SJSA1 (cell line): ENCODE measurements around the gene MRPL38. TPM values are rescaled to one million over a fixed set of nuclear protein-coding genes. Genes with fewer than 3 reads are reported as not detected.
"Not testable (repeated sequence)": the region's sequence is repeated elsewhere in the genome, so short reads cannot be mapped to it uniquely, and the experiment has no call there.

Experiments
- DNase-seq, 2 experiments: peaks; one replicate each; pipeline ENCODE4 v3.0.0-alpha.2; 2015 to 2020; ENCODE audit warnings: low spot score in 2 of 2, low read depth in 1 of 2
- H3K27ac ChIP-seq: fragments of 250-450 bp; sonication (Bioruptor Pico); 2 replicates; pipeline ENCODE4 v1.5.1; 2020; ENCODE audit warnings: mild to moderate bottlenecking, moderate library complexity
- H3K27me3 ChIP-seq: fragments of 250-450 bp; sonication (Bioruptor Pico); replicated peaks from 2 replicates; pipeline ENCODE4 v1.5.1; 2020; ENCODE audit warnings: mild to moderate bottlenecking, moderate library complexity
- H3K36me3 ChIP-seq: fragments of 250-450 bp; sonication (Bioruptor Pico); 2 replicates; pipeline ENCODE4 v1.5.1; 2020; ENCODE audit warnings: mild to moderate bottlenecking
- H3K4me1 ChIP-seq: fragments of 250-450 bp; sonication (Bioruptor Pico); replicated peaks from 2 replicates; pipeline ENCODE4 v1.6.1; 2021; ENCODE audit warnings: mild to moderate bottlenecking
- H3K4me3 ChIP-seq: fragments of 250-450 bp; sonication (Bioruptor Pico); 2 replicates; pipeline ENCODE4 v1.5.1; 2020; ENCODE audit warnings: mild to moderate bottlenecking
- H3K9me3 ChIP-seq: fragments of 250-450 bp; sonication (Bioruptor Pico); replicated peaks from 2 replicates; pipeline ENCODE4 v1.5.1; 2020; ENCODE audit warnings: mild to moderate bottlenecking
- total RNA-seq: library from RNA; depleted of rRNA; stranded (reverse); fragments of >200 nt; shearing (Covaris generic); gene quantifications from 2 replicates; pipeline ENCODE4 v1.2.3, GENCODE V29; 2014

The MRPL38 gene
- total RNA-seq, 1 experiment from 2014 or later = 55.7 TPM

DNA sequence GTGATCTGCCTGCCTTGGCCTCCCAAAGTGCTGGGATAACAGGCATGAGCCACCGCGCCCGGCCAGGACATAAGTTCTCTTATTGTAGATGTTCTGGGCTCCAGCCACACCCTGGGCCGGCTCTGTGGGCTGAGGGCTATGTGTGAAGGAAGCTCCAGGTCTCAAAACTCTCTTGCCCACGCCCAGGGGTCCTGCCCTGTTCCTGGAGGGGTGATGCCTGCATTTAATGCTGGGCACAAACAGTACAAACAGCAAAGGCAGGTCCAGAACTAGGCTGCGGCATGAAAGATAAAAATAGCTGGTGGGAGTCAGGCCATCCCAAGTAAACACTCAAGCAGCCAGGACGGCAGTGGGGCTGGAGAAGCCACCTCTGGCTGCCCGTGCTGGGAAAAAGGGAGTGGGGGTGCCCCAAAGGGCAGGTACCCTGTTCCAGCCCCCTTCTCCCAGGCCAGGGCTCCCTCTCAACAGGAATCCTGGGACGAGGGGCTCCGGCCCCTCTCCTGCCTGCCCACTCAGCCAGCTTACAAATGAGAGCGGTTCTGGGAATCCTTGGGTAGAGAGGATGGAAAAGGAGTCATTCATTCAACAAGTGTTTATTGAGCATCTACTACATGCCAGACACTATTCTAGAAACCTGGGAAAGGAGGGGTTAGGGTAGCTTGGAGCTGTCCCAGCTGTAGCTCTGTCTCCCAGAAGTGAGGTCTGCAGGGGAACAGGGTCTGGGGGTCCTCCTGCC lies 30.9 kb downstream of the MRPL38 start:
- Histone ChIP-seq H3K36me3 (peaks cover 12% of the 10 kb centered on the region; the same call in 1 of the 2 replicates), H3K4me1 (peaks cover 56% of the 10 kb centered on the region), H3K4me3 (no peak overlapping the region), H3K27ac (no peak overlapping the region), H3K9me3 (0 out of 2 replicates have a peak, but pooled peaks cover 5% of the 10 kb centered on the region), H3K27me3 (no peaks in the 10 kb centered on the region)
- DNase-seq = no peak

DNA sequence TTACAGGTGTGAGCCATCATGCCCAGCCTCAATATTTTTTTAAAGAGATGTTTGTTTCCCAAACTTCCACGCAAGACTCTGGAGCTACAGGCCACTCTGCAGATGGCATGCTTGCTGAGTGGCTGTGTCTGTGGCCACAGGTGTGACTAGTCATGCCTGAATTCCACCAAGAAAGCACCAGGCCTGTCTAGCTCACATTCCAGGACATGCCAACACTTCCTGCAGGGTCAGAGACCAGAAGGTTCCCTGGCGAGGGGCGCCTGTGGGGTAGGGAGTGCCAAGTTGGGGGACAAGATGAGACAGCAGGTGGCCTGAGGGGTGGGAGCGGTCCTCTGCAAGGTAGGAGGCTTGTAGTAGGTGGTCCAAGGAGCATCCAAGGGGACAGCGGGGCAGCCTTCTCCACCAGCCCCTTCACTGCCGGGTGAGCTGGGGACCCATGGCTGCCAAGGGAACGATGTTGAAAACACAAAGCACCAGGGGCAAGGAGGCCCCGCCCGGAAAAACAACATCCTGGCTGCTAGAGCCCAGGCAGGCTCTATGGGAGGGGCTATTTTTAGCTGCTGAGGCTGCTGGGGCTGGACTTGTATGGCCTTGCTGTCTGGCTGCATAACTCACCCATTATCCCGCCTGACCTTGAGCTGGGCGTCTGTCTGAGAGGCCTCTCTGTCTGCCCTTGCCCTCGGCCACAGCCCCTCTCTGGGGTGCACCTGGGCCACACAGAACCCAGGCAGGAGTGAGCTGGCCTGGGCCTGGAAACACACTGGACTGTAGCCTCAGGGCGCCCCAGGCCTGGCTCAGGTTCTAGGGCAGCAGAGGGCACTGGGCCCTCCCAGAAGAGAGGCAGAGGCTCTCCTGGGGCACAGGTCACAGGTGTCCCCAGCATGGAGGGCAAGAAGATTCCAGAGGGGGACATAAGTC lies 32.0 kb downstream of the MRPL38 start:
- H3K4me3 ChIP-seq = no peak overlapping the region
- H3K27me3 ChIP-seq = no peaks in the 10 kb centered on the region
- H3K9me3 ChIP-seq = no peaks in the 10 kb centered on the region
- H3K4me1 ChIP-seq = peaks cover 48% of the 10 kb centered on the region
- H3K36me3 ChIP-seq = peaks cover 10% of the 10 kb centered on the region; the same call in 1 of the 2 replicates
- peak; percentile 77 to 88 for DNase-seq
- H3K27ac ChIP-seq = peak overlapping the region; percentile 67

DNA sequence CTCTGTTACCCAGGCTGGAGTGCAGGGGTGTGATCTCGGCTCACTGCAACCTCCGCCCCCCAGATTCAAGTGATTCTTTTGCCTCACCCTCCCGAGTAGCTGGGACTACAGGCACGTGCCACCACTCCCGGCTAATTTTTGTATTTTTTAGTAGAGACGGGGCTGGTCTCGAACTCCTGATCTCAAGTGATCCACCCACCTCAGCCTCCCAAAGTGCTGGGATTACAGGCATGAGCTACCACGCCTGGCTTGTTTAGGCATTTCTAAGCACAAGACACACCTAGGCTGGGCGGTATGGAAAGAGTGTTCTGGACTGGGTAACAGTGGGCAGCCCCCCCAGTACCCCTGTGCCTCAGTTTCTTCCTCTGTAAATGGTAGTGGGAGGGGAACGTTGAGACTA lies 34.5 kb downstream of the MRPL38 start:
- peaks cover 29% of the 10 kb centered on the region for H3K4me1 ChIP-seq
- not testable (repeated sequence) for H3K27me3 ChIP-seq, DNase-seq, H3K27ac ChIP-seq, H3K9me3 ChIP-seq, H3K4me3 ChIP-seq, H3K36me3 ChIP-seq

DNA sequence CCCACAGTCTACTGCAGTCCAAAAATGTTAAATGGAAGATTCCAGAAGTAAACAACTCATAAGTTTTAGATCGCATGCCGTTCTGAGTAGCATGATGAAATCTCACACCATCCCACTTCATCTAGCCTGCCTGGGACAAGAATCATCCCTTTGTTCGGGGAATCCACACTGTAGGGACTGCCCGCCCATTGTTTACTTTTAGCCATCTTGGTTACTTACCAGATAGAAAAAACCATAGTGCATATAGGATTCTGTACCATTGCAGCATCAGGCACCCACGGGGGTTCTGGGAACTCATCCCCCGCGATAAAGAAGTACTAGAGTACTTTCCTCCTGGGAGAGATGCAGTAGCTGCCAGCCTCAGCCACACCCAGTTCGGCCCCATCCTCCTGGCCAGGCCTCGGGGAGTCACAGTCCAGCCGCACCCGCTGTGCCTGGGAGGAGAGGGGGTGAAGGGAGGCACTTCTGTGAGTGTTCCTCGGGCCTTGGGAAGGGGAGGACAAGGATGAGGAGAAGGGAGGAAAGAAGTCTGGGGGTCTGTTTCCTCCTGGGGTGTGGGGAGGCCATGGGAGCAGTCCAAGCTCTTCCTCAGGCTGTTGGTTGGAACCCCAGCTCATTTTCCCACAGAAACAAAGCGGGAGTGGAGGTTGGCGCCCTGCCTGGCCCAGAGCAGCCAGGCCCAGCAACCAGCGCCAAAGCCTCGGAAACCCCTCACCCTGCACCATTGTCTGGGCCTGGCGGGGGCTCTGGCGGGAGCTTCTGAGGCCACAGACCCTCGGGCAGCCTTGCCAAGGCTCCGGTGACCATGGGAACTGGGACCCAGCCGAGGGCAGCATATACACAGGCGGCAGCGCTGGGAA lies 35.2 kb downstream of the MRPL38 start:
- Histone ChIP-seq H3K27me3 (no peaks in the 10 kb centered on the region), H3K4me3 (no peak overlapping the region)

DNA sequence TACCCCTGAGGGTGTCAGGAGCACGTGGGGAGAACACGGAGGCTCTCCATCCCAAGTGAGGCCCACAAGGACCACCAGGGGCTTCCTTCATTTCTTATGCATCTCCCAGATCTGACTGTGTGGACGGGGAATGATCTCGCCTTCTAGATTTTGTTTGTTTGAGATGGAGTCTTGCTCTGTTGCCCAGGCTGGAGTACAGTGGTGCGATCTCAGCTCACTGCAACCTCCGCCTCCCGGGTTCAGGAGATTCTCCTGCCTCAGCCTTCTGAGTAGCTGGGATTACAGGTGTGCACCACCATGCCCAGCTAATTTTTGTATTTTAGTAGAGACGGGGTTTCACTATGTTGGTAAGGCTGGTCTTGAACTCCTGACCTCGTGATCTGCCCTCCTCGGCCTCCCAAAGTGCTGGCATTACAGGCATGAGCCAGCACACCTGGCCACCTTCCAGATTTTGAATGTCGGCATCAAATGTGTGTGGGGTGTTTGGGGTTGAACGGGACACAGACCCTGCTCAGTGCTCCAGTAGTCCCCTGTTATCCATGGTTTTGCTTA lies 35.9 kb downstream of the MRPL38 start:
- H3K27me3 ChIP-seq, H3K36me3 ChIP-seq, H3K9me3 ChIP-seq, H3K4me3 ChIP-seq, DNase-seq: not testable (repeated sequence)
- peaks cover 43% of the 10 kb centered on the region for H3K4me1 ChIP-seq
- peak overlapping the region; percentile 54 for H3K27ac ChIP-seq

More for the DNA sequence above, 35.2 kb downstream of the MRPL38 start:
- no peaks in the 10 kb centered on the region for H3K9me3 ChIP-seq
- H3K27ac ChIP-seq = peak overlapping the region; percentile 54
- DNase-seq = peak; percentile 64 to 72
- peaks cover 36% of the 10 kb centered on the region for H3K4me1 ChIP-seq
- no peaks in the 10 kb centered on the region for H3K36me3 ChIP-seq

DNA sequence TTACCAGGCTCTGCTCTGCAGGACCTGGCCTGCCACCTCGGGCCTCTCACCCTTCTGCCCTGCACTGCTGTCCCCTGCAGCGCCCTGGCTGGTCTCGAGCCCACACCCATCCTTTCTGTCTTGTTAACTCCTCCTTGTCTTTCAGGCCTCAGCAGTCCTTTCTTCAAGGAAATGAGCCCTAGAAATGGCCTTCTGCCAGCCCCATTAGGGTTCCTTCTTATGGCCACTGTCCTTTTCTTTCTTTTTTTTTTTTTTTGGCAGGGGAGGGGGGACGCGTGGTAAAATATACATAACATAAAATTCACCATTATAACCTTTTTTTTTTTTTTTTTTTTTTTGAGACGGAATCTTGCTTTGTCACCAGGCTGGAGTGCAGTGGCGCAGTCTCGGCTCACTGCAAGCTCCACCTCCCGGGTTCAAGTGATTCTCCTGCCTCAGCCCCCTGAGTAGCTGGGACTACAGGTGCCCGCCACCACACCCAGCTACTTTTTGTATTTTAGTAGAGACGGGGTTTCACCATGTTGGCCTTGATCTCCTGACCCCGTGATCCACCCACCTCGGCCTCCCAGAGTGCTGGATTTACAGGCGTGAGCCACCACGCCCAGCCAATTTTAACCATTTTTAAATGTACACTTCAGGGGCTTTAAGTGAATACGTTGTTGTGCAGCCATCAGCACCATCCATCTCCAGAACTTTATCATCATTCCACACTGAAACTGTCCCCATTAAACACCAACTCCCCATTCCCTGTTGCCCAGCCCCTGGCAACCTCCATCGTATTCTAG lies 39.1 kb downstream of the MRPL38 start:
- DNase-seq, H3K36me3 ChIP-seq, H3K27me3 ChIP-seq, H3K27ac ChIP-seq, H3K4me3 ChIP-seq, H3K9me3 ChIP-seq: not testable (repeated sequence)
- H3K4me1 ChIP-seq = peaks cover 29% of the 10 kb centered on the region

DNA sequence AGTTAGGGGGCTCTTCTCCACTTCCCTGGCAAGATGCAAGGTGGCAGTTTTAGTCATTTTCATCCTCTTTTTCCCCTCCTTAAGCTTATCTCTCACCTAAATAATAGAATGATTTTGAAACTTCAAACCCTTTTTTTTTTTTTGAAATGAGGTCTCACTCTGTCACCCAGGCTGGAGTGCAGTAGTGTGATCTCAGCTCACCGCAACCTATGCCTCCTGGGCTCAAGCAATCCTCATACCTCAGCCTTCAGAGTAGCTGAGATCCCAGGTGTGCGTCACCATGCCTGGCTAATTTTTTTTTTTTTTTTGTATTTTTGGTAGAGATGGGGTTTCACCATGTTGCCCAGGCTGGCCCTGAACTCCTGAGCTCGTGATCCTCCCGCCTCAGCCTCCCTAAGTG lies 39.8 kb downstream of the MRPL38 start:
- not testable (repeated sequence) for H3K9me3 ChIP-seq, DNase-seq, H3K27me3 ChIP-seq, H3K36me3 ChIP-seq, H3K4me3 ChIP-seq, H3K27ac ChIP-seq
- H3K4me1 ChIP-seq = peaks cover 28% of the 10 kb centered on the region

DNA sequence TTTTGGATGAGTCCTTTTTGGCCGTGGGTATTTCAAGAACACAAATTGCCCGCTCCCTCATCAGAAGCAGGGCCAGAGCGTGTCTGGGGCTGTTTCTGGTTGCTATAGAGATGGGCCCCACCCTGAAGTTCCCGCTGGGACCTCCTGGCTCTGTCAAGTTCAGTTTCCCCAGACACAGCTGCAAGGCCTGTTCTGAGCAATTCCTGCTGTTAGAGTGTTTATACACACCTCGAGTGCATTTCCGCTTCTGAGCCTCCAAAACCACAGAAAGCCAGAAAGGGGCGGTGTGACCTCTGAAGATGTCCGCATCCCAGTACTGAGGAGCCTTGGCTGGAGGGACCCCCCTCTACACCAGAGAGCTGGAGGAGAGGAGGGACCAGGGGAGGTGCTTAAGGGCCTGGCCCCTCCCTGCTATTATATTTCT lies 40.2 kb downstream of the MRPL38 start:
- H3K4me1 ChIP-seq = peaks cover 23% of the 10 kb centered on the region
- H3K27me3 ChIP-seq = no peaks in the 10 kb centered on the region
- H3K9me3 ChIP-seq = no peaks in the 10 kb centered on the region
- no peak overlapping the region for H3K4me3 ChIP-seq
- DNase-seq = peak; percentile 78 to 86
- H3K27ac ChIP-seq = peak overlapping the region; percentile 10; the same call in 1 of the 2 replicates
- H3K36me3 ChIP-seq = no peaks in the 10 kb centered on the region

DNA sequence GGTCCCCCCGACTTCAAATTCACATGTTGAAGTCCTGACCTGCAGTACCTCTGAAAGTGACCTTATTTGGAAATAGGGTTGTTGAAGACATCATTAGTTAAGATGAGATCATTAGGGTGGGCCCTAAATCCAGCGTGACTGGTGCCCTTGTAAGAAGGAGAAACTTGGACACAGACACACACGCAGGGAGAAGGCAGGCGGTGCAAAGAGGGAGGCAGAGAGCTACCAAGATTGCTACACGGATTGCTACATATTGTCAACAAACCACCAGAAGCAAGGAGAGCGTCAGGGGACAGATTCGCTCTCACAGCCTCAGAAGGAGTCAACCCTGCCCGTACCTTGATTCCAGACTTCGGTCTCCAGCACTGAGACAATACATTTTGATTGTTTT lies 42.8 kb downstream of the MRPL38 start:
- no peaks in the 10 kb centered on the region for H3K36me3 ChIP-seq
- DNase-seq = no peak
- H3K4me1 ChIP-seq = peaks cover 14% of the 10 kb centered on the region
- no peaks in the 10 kb centered on the region for H3K27me3 ChIP-seq
- no peak overlapping the region for H3K27ac ChIP-seq
- H3K4me3 ChIP-seq = no peak overlapping the region
- H3K9me3 ChIP-seq = no peaks in the 10 kb centered on the region

DNA sequence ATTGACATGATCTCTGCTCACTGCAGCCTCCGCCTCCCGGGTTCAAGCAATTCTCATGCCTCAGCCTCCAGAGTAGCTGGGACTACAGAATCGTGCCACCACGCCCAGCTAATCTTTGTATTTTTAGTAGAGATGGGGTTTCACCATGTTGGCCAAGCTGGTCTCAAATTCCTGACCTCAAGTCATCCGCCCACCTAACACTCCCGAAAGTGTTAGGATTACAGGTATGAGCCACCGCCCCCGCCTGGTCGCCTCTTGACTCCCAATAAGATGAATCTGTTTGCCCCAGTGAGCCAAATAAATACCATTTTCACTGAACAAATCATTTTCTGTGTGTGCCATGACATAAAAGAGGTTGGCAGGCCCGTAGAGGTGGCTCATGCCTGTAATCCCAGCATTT lies 45.3 kb downstream of the MRPL38 start:
- peaks cover 15% of the 10 kb centered on the region for H3K4me1 ChIP-seq
- H3K27ac ChIP-seq, H3K27me3 ChIP-seq, DNase-seq, H3K36me3 ChIP-seq, H3K4me3 ChIP-seq, H3K9me3 ChIP-seq: not testable (repeated sequence)

DNA sequence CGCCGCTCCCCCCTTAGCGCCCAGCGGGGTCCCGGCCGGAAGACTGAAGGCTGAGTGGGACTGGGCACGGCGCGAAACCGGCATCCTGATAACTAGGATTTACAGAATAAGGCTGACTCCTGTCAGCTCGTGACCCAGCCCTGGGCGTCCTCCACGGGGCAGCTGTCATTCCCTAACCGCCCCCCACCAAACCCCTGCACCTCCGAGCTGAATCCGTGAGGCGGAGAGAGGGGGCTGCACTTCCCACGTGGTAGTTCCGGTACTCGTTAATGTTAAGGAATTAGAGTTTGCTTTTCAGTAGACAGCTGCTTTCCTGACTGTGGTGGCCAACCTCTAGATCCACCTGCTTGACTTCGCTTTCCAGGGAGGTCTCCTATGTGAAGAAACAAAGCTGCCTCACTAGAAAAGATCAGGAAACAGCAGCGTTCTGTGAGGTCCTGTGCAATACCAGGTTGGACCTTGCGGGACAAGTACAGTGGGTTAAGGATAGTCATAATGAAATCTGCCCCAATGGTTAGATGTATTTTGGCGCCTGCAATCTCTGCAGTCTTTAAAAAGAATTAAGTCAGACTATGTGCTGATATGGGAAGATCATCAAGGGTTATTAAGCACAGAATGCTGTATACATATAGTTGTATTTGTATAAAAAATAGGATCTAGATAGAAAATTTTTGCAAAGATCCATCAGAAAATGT lies 48.5 kb downstream of the MRPL38 start:
- H3K4me1 ChIP-seq = peaks cover 30% of the 10 kb centered on the region
- DNase-seq = peak in 1 of 2 experiments; percentile 66
- H3K36me3 ChIP-seq = peaks cover 10% of the 10 kb centered on the region

More for the DNA sequence above, 48.5 kb downstream of the MRPL38 start:
- H3K4me3 ChIP-seq = peak overlapping the region; percentile 70
- H3K27ac ChIP-seq = peak overlapping the region; percentile 56
- no peaks in the 10 kb centered on the region for H3K27me3 ChIP-seq
- H3K9me3 ChIP-seq = no peaks in the 10 kb centered on the region
